Heart left ventricle (tissue), 16 donors: ENCODE measurements around the gene TDP2. TPM values are rescaled to one million over a fixed set of nuclear protein-coding genes. Genes with fewer than 3 reads are reported as not detected.
"Not testable (repeated sequence)": the region's sequence is repeated elsewhere in the genome, so short reads cannot be mapped to it uniquely, and the experiment has no call there.

Experiments
- ATAC-seq, 4 donors: fragments of 200-7000 bp; cut with Tn5 transposase; one replicate each; pipeline ENCODE4 v1.9.1; 2020 to 2022; ENCODE audit warnings: moderate library complexity in 4 of 4, mild to moderate bottlenecking in 3 of 4, moderate number of reproducible peaks in 1 of 4
- DNase-seq, 5 donors: peaks; one replicate each; pipeline ENCODE4 v3.0.0-alpha.2; 2020
- H3K27ac ChIP-seq, 12 donors: fragments of 200-600 bp; sonication (generic) in 4 of 12; one replicate each; pipeline versions ENCODE4 v1.5.0 to v1.8.0; 2016 to 2022; ENCODE audit warnings: mild to moderate bottlenecking in 2 of 12
- H3K27me3 ChIP-seq, 9 donors: fragments of 200-600 bp; sonication (generic) in 2 of 9; one replicate each; pipeline versions ENCODE4 v1.5.1 to v1.8.0; 2016 to 2022; ENCODE audit warnings: mild to moderate bottlenecking in 3 of 9
- H3K36me3 ChIP-seq, 9 donors: fragments of 200-600 bp; sonication (generic) in 2 of 9; one replicate each; pipeline versions ENCODE4 v1.5.0 to v1.8.0; 2018 to 2022; ENCODE audit warnings: mild to moderate bottlenecking in 2 of 9
- H3K4me1 ChIP-seq, 12 donors: fragments of 200-600 bp; sonication (generic) in 4 of 12; one replicate each; pipeline versions ENCODE4 v1.5.0 to v1.8.0; 2016 to 2022; ENCODE audit warnings: mild to moderate bottlenecking in 3 of 12
- H3K4me3 ChIP-seq, 12 donors: fragments of 200-600 bp; sonication (generic) in 4 of 12; one replicate each; pipeline versions ENCODE4 v1.5.0 to v1.8.0; 2017 to 2022; ENCODE audit warnings: mild to moderate bottlenecking in 9 of 12, moderate library complexity in 4 of 12
- H3K9me3 ChIP-seq, 12 donors: fragments of 200-600 bp; sonication (generic) in 4 of 12; one replicate each; pipeline versions ENCODE4 v1.5.0 to v1.8.0; 2016 to 2022; ENCODE audit warnings: mild to moderate bottlenecking in 1 of 12
- CTCF ChIP-seq, 12 donors: fragments of 200-600 bp; sonication (generic) in 4 of 12; IDR thresholded peaks; one replicate each; pipeline versions ENCODE4 v1.5.0 to v1.8.0; 2018 to 2022; ENCODE audit warnings: antibody characterized with exemption in 12 of 12, mild to moderate bottlenecking in 5 of 12
- POLR2A ChIP-seq, 2 donors: fragments of 450-650 bp; IDR thresholded peaks; one replicate each; pipeline ENCODE4 v1.6.1; 2017; ENCODE audit warnings: antibody characterized with exemption in 2 of 2, mild to moderate bottlenecking in 2 of 2, moderate library complexity in 2 of 2
- WGBS, 4 donors: extraction: QIAGEN DNeasy Blood & Tissue Kit in 2 of 4; methylation state at CpG; one replicate each; pipeline versions ENCODE4 v1.1.5 to v1.1.7; 2013 to 2018; 5-methylcytosine and 5-hydroxymethylcytosine counted together
- intact Hi-C, 10 donors: fragments of 100-400 bp; cut with DNase I; formaldehyde crosslinking; loops; one replicate each; pipeline versions ENCODE4 v1.11.1 to v1.14.2; 2022
- polyA plus RNA-seq, 2 donors: library from polyadenylated mRNA; stranded (reverse); fragments of 200-250 nt; gene quantifications; one replicate each; pipeline ENCODE4 v1.2.3, GENCODE V29; 2013
- total RNA-seq, 9 donors: library from RNA; depleted of rRNA in 2 of 9; stranded (reverse); fragments of >200 nt in 2 of 9; fragmentation: NEBNext Ultra II Directional in 3 of 9; extraction: Animal tissue kit (Norgen Biotek cat#: 25700) in 3 of 9; gene quantifications; one replicate each; pipeline versions ENCODE4 v1.1.0 to v1.2.4, GENCODE V29; 2016 to 2023
- donor health status: ischemic (EF 13 %, LVEDD 7.1; RV severe dilation, severe dysfunction).
- donor health status: healthy with polysubstance abuse.
- donor health status: DM: no; HTN: yes; CAD: no.
- donor health status: DM: no; HTN: no; CAD: no.
- donor health status: ischemic (EF 25% LVEDD 6.9; RV normal size, moderate dysfunction).
- donor health status: ischemic (EF 25% LVEDD 5.7; RV mildly dilated, moderate dysfunction).
- donor health status: healthy.
- donor health status: DM: yes; HTN: yes; CAD: no.
- donor health status: ischemic (EF 35%, LVEDD 5.7; RV mildly dilated, moderate dysfunction).
- donor health status: nonischemic (EF 11% LVEDD 7.7; RV severe dilation, severe dysfunction).
- donor health status: DM: yes; HTN: yes; CAD: no.
- donor health status: PGD.
- donor health status: ischemic (EF 29% LVEDD 5.4; RV normal size, mild dysfunction).
- donor health status: nonischemic (EF 23%, LVEDD 6.1; RV moderate dilation, normal function).

TDP2 gene
- total and polyA plus RNA-seq, 11 donors, result 14.0 to 35.8 (median 25.1) TPM

- ATAC-seq (no peak), DNase-seq (no peak)
- Histone ChIP-seq H3K4me3 (no peak overlapping the region), H3K27ac (no peak overlapping the region), H3K27me3 (peaks cover 0 to 18% (median 4%) of the 10 kb centered on the region in 9 donors), H3K36me3 (peaks cover 0 to 5% (median 0%) of the 10 kb centered on the region in 9 donors), H3K4me1 (peaks cover 0 to 12% (median 4%) of the 10 kb centered on the region in 12 donors), H3K9me3 (peaks cover 0 to 2% (median 0%) of the 10 kb centered on the region in 12 donors)
- intact Hi-C loops, result no loop called here
- TF ChIP-seq CTCF (IDR thresholded peaks at IDR 0.05) (no peak), POLR2A (IDR thresholded peaks at IDR 0.05) (no peak)
- WGBS, 4 donors, result 81 to 89% (median 85%) methylated on average over 4 of the region's 4 CpGs
Measured at GRCh38 chr6:24644377-24644776, 22.3 kb downstream of the TDP2 start.

- H3K27ac ChIP-seq, result no peak overlapping the region
- H3K4me3 ChIP-seq, result no peak overlapping the region
- intact Hi-C loops, result no loop called here
- TF ChIP-seq CTCF (IDR thresholded peaks at IDR 0.05), result no peak
- no peak for TF ChIP-seq POLR2A (IDR thresholded peaks at IDR 0.05)
- no peak for DNase-seq
- H3K27me3 ChIP-seq, result peaks cover 0 to 18% (median 4%) of the 10 kb centered on the region in 9 donors
- 76 to 79% (median 76%) methylated on average over 7 of the region's 7 CpGs for WGBS, 4 donors
- H3K9me3 ChIP-seq, result peaks cover 0 to 3% (median 0%) of the 10 kb centered on the region in 12 donors
- peaks cover 0 to 12% (median 4%) of the 10 kb centered on the region in 12 donors for H3K4me1 ChIP-seq
- H3K36me3 ChIP-seq, result peaks cover 0 to under 1% (median 0%) of the 10 kb centered on the region in 9 donors
- no peak for ATAC-seq
Measured at GRCh38 chr6:24643920-24644319, 22.8 kb downstream of the TDP2 start.

- peaks cover 0 to 12% (median 4%) of the 10 kb centered on the region in 12 donors for H3K4me1 ChIP-seq
- DNase-seq, result no peak
- H3K36me3 ChIP-seq, result no peaks in the 10 kb centered on the region
- no peak overlapping the region for H3K4me3 ChIP-seq
- peaks cover 0 to 6% (median 0%) of the 10 kb centered on the region in 12 donors for H3K9me3 ChIP-seq
- intact Hi-C loops, result no loop called here
- ATAC-seq, result no peak
- no peak overlapping the region for H3K27ac ChIP-seq
- TF ChIP-seq POLR2A (IDR thresholded peaks at IDR 0.05) (no peak), CTCF (IDR thresholded peaks at IDR 0.05) (no peak)
- peaks cover 0 to 23% (median 4%) of the 10 kb centered on the region in 9 donors for H3K27me3 ChIP-seq
Measured at GRCh38 chr6:24642061-24642460, 24.6 kb downstream of the TDP2 start.

GRCh38 chr6:24640631-24641030, 26.1 kb downstream of the TDP2 start:
- H3K27ac ChIP-seq, intact Hi-C loops, H3K36me3 ChIP-seq, DNase-seq, H3K4me3 ChIP-seq, ATAC-seq, H3K4me1 ChIP-seq: not testable (repeated sequence)
- WGBS, 4 donors, result 91 to 92% (median 91%) methylated on average over 5 of the region's 5 CpGs
- H3K27me3 ChIP-seq, result peaks cover 0 to 23% (median 4%) of the 10 kb centered on the region in 9 donors
- H3K9me3 ChIP-seq, result peaks cover 0 to 18% (median 0%) of the 10 kb centered on the region in 12 donors

- peaks cover 0 to 23% (median 0%) of the 10 kb centered on the region in 12 donors for H3K9me3 ChIP-seq
- no peaks in the 10 kb centered on the region for H3K36me3 ChIP-seq
- intact Hi-C loops, result no loop called here
- H3K4me3 ChIP-seq, result no peak overlapping the region
- peaks cover 0 to 1% (median 0%) of the 10 kb centered on the region in 12 donors for H3K4me1 ChIP-seq
- ATAC-seq (no peak), DNase-seq (no peak)
- no peak for TF ChIP-seq POLR2A (IDR thresholded peaks at IDR 0.05)
- no peak for TF ChIP-seq CTCF (IDR thresholded peaks at IDR 0.05)
- peaks cover 0 to 19% (median 4%) of the 10 kb centered on the region in 9 donors for H3K27me3 ChIP-seq
- H3K27ac ChIP-seq, result no peak overlapping the region
- 96 to 100% (median 98%) methylated on average over 1 of the region's 1 CpG for WGBS, 4 donors
Measured at GRCh38 chr6:24640166-24640565, 26.5 kb downstream of the TDP2 start.
